Measurements from ENCODE around the gene DDX10. TPM values are rescaled to one million over a fixed set of nuclear protein-coding genes. Genes with fewer than 3 reads are reported as not detected.

Gene DDX10
- total RNA-seq, 1 experiment from 2014 or later, result 48.3 TPM

DNA sequence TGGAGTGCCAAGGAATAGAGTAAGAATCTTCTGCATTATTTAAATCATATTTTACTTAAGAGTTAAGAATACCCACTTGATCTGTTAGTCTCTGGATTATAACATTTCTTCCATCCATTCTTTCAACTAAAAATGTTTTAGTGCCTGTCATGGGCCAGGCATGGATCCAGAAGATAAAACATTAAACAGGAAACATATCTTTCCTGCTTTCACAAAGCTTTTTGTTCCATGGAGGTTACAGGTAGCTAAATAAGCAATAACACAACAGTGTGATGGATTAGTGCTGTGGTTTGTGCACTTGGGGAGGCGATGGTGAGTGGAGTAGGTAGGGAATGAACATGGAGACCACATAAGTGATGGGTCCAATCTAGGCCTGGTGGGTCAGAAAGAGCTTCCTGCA, 258.5 kb downstream of the DDX10 start:
- Histone ChIP-seq H3K56ac (ENCODE audit: insufficient read length, low read depth, low read length) (no peak overlapping the region), H3K79me1 (ENCODE audit: insufficient read depth, low read depth, low read length, poor library complexity, severe bottlenecking) (no peaks in the 10 kb centered on the region), H3K4ac (ENCODE audit: low read depth, low read length) (no peak overlapping the region), H3K27ac (ENCODE audit: insufficient read length, low read depth, low read length) (no peak overlapping the region), H2BK5ac (ENCODE audit: insufficient read length, low read length) (no peak overlapping the region), H3K9me3 (ENCODE audit: control insufficient read depth, low read depth, low read length) (no peaks in the 10 kb centered on the region), H3K27me3 (ENCODE audit: insufficient read depth, low read length) (no peaks in the 10 kb centered on the region), H3T11ph (ENCODE audit: low read length) (no peak overlapping the region), H3K4me1 (ENCODE audit: insufficient read depth, low read length) (no peaks in the 10 kb centered on the region), H2AK5ac (ENCODE audit: insufficient read length, low read length) (no peak overlapping the region), H4K91ac (ENCODE audit: insufficient read length, low read depth, low read length) (no peak overlapping the region), H2BK15ac (ENCODE audit: low read depth, low read length) (no peak overlapping the region), H3K14ac (ENCODE audit: insufficient read depth, low read length) (no peak overlapping the region), H2BK120ac (ENCODE audit: low read depth, low read length, poor library complexity, severe bottlenecking) (no peak overlapping the region), H2BK12ac (ENCODE audit: insufficient read length, low read depth, low read length) (no peak overlapping the region), H2BK20ac (ENCODE audit: low read depth, low read length, poor library complexity, severe bottlenecking) (no peak overlapping the region), H3K9ac (ENCODE audit: extremely low read depth, insufficient read length, low read length) (no peak overlapping the region), H3K23me2 (ENCODE audit: insufficient read length, low read depth, low read length, poor library complexity, severe bottlenecking) (no peaks in the 10 kb centered on the region), H2AFZ (ENCODE audit: low read length) (no peak overlapping the region), H3K23ac (ENCODE audit: insufficient read length, low read depth, low read length) (no peak overlapping the region), H4K8ac (replicated peaks; ENCODE audit: insufficient read length, low read depth, low read length) (no peak overlapping the region), H4K5ac (ENCODE audit: insufficient read length, low read depth, low read length) (no peak overlapping the region), H3K79me2 (ENCODE audit: insufficient read depth, low read length) (no peaks in the 10 kb centered on the region), H3K4me2 (ENCODE audit: insufficient read depth, insufficient read length, low read length) (no peak overlapping the region), H4K20me1 (ENCODE audit: control insufficient read depth, insufficient read depth, insufficient read length) (no peaks in the 10 kb centered on the region), H3K18ac (ENCODE audit: insufficient read length, low read depth, low read length) (no peak overlapping the region)
- Mint-ChIP-seq H3K4me1 (peaks cover 10 to 17% of the 10 kb centered on the region in 2 experiments), H3K36me3 (ENCODE audit: insufficient read depth in 1 of 3, low read depth in 3 of 3) (no peaks in the 10 kb centered on the region), H3K9me3 (no peaks in the 10 kb centered on the region), H3K27me3 (ENCODE audit: low read depth) (no peaks in the 10 kb centered on the region), H3K4me3 (no peak overlapping the region), H3K27ac (no peak overlapping the region)
- no CpG with 5 or more reads among the region's 1 CpG for WGBS (ENCODE audit: extremely low coverage, insufficient read length, low lambda C conversion rate)
- no peak for DNase-seq
- TF ChIP-seq, protein P1, sequence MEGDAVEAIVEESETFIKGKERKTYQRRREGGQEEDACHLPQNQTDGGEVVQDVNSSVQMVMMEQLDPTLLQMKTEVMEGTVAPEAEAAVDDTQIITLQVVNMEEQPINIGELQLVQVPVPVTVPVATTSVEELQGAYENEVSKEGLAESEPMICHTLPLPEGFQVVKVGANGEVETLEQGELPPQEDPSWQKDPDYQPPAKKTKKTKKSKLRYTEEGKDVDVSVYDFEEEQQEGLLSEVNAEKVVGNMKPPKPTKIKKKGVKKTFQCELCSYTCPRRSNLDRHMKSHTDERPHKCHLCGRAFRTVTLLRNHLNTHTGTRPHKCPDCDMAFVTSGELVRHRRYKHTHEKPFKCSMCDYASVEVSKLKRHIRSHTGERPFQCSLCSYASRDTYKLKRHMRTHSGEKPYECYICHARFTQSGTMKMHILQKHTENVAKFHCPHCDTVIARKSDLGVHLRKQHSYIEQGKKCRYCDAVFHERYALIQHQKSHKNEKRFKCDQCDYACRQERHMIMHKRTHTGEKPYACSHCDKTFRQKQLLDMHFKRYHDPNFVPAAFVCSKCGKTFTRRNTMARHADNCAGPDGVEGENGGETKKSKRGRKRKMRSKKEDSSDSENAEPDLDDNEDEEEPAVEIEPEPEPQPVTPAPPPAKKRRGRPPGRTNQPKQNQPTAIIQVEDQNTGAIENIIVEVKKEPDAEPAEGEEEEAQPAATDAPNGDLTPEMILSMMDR (conservative IDR thresholded peaks at IDR 0.05), result no peak
